Astrocyte of the spinal cord (primary cell): ENCODE data around the gene PEPD.

Experiments used
- DNase-seq: peaks from one replicate; pipeline ENCODE4 v3.0.0; 2011; ENCODE audit warnings: low read depth, low spot score
- H3K4me3 ChIP-seq: 2 replicates; pipeline ENCODE4 v1.5.1; 2011; ENCODE audit warnings: low read depth, mild to moderate bottlenecking, low read length, moderate library complexity
- in situ Hi-C: cut with HindIII; loops from 2 replicates; pipeline ENCODE4 v1.10.0; 2017; ENCODE audit warnings: low sequenced_read_pairs
- TF ChIP-seq, protein P1 (sequence below): IDR thresholded peaks from 2 replicates; pipeline ENCODE4 v1.5.1; 2012; ENCODE audit warnings: low read depth, mild to moderate bottlenecking, low read length, inconsistent platforms

Gene PEPD

GRCh38 chr19:33388725-33389420, 132.7 kb downstream of the PEPD start:
- H3K4me3 ChIP-seq = no peak overlapping the region
- TF ChIP-seq, protein P1, sequence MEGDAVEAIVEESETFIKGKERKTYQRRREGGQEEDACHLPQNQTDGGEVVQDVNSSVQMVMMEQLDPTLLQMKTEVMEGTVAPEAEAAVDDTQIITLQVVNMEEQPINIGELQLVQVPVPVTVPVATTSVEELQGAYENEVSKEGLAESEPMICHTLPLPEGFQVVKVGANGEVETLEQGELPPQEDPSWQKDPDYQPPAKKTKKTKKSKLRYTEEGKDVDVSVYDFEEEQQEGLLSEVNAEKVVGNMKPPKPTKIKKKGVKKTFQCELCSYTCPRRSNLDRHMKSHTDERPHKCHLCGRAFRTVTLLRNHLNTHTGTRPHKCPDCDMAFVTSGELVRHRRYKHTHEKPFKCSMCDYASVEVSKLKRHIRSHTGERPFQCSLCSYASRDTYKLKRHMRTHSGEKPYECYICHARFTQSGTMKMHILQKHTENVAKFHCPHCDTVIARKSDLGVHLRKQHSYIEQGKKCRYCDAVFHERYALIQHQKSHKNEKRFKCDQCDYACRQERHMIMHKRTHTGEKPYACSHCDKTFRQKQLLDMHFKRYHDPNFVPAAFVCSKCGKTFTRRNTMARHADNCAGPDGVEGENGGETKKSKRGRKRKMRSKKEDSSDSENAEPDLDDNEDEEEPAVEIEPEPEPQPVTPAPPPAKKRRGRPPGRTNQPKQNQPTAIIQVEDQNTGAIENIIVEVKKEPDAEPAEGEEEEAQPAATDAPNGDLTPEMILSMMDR = no peak
- in situ Hi-C loops = no loop called here
- no peak for DNase-seq

DNA sequence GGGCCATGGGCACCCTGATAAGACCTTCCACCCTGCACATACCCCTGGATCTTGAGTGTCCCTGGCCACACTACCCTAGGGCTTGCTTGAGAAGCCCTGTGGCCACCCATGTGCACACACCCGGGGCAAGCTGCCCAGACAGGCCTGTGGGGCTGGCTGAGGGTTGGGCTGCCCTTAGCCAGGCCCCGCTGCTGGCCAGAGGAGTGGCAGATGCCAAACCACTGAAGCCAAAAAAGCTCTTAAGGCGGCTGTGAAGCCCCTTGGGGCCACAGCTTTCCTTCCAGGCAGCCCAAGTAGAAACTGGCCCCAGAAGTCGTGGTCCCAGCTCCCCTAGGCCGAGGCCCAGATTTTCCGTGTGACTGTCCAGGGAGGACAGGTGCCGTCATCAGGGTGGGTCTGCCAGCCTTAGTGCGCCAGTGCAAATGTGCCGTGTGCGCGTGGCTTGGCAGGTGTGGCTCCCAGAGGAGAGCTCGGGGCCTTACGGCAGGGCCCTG, 133.3 kb downstream of the PEPD start:
- in situ Hi-C loops = no loop called here
- no peak overlapping the region for H3K4me3 ChIP-seq
- TF ChIP-seq, protein P1 = no peak
- DNase-seq = no peak

- in situ Hi-C loops = no loop called here
- TF ChIP-seq, protein P1 = no peak
- no peak overlapping the region for H3K4me3 ChIP-seq
- DNase-seq = no peak
Measured at GRCh38 chr19:33387351-33388230, 134.0 kb downstream of the PEPD start.

DNA sequence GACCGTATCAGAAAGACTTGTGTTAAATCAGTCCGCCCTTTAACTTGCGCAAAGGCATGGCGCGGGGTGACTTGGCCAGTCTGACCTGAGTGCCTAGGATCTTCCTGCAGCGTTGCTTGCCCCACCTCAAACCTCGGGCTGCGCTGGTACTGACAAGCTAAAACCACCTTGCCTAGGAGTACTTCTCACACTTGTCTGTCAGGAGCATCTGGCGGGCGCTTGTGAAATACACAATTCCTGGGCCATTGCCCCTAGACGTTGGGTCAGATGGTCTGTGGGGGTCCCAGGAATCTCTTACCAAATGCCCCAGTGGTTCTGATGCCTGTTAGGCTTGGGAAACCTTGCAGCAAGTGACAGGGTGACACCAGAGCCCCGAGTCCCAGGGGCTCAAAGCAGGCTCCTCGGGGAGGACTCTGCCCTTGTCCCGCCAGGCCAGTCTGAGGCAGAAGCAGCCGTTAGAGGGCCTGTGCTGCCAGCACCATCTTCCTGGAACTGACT, 135.2 kb downstream of the PEPD start:
- DNase-seq = no peak
- TF ChIP-seq, protein P1 = no peak
- no peak overlapping the region for H3K4me3 ChIP-seq
- in situ Hi-C loops = no loop called here

DNA sequence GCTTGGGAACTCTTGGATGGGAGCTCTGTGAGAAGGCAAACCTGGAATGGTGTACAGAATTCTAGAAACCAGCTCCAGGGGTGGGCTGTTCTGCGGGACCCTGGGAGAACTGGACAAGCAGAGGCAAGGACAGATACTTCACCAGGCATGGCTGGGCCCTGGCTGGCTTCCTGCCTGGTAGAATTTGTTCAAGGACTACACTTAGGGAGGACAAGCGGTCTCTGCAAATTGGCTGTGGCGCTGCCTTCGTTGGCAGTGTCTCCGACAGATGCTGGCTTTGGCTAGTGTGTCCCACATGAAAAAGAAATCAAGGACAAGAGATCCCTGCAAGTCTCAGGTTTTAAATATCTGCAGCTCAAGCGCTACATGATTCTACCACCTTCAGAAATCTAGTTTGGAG, 135.6 kb downstream of the PEPD start:
- no peak overlapping the region for H3K4me3 ChIP-seq
- no peak for DNase-seq
- TF ChIP-seq, protein P1 = no peak
- in situ Hi-C loops = no loop called here

GRCh38 chr19:33384983-33385382, 136.6 kb downstream of the PEPD start:
- TF ChIP-seq, protein P1 = no peak
- no peak for DNase-seq
- in situ Hi-C loops = no loop called here
- H3K4me3 ChIP-seq = no peak overlapping the region
